ENCODE results near the gene TSHR. TPM values are rescaled to one million over a fixed set of nuclear protein-coding genes. Genes with fewer than 3 reads are reported as not detected.

TSHR gene
- total RNA-seq, 2 experiments from 2014 or later, result not detected

DNA sequence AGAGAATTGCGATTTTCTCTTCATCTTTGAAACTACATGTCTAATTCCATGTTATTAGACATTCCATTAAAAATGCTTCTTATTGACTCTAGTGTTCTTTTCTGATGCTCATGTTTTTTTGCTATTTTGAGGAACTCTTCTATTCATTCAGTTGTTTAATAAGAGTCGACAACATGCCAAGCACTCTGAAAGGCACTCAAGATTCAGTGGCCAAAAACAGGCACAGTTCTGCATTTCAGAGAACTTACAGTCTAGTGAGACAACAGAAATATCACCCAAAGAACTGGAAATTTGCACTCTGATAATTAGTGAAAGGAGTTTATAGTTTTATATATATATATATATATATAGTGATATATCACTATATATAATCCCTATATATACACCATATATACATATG, 111.7 kb downstream of the TSHR start:
- ATAC-seq (ENCODE audit: poor library complexity) (no peak), DNase-seq (no peak)
- Histone ChIP-seq H3K9me3 (ENCODE audit: control insufficient read depth in 1 of 2, insufficient read depth in 1 of 2, low read length in 2 of 2) (peaks cover 6 to 14% of the 10 kb centered on the region in 2 experiments), H3K36me3 (ENCODE audit: insufficient read depth, low read length) (no peaks in the 10 kb centered on the region), H3K27ac (ENCODE audit: low read depth in 1 of 2, low read length in 2 of 2) (no peak overlapping the region), H3K4me3 (ENCODE audit: low read length) (no peak overlapping the region), H3K27me3 (ENCODE audit: control insufficient read depth in 1 of 2, insufficient read depth in 2 of 2, low read length in 2 of 2) (peaks cover 0 to 2% of the 10 kb centered on the region in 2 experiments), H3K4me1 (ENCODE audit: insufficient read depth, low read length) (no peaks in the 10 kb centered on the region)
- Mint-ChIP-seq H3K4me3 (no peak overlapping the region), H3K9me3 (peaks cover 6% of the 10 kb centered on the region), H3K4me1 (ENCODE audit: low read depth) (no peaks in the 10 kb centered on the region), H3K27ac (no peak overlapping the region), H3K27me3 (no peaks in the 10 kb centered on the region), H3K36me3 (ENCODE audit: low read depth) (no peaks in the 10 kb centered on the region)
- ChIA-PET CTCF (interaction anchor here (0.7 kb wide), 1 partner anchor 12 kb away, joined by 3 read pairs; no protein-coding TSS in a partner anchor), POLR2A (no interaction called here)
- TF ChIP-seq, protein P1, sequence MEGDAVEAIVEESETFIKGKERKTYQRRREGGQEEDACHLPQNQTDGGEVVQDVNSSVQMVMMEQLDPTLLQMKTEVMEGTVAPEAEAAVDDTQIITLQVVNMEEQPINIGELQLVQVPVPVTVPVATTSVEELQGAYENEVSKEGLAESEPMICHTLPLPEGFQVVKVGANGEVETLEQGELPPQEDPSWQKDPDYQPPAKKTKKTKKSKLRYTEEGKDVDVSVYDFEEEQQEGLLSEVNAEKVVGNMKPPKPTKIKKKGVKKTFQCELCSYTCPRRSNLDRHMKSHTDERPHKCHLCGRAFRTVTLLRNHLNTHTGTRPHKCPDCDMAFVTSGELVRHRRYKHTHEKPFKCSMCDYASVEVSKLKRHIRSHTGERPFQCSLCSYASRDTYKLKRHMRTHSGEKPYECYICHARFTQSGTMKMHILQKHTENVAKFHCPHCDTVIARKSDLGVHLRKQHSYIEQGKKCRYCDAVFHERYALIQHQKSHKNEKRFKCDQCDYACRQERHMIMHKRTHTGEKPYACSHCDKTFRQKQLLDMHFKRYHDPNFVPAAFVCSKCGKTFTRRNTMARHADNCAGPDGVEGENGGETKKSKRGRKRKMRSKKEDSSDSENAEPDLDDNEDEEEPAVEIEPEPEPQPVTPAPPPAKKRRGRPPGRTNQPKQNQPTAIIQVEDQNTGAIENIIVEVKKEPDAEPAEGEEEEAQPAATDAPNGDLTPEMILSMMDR (IDR thresholded peaks at IDR 0.05), result no peak
- intact Hi-C loops (cut with DNase I, micrococcal nuclease), result no loop called here

DNA sequence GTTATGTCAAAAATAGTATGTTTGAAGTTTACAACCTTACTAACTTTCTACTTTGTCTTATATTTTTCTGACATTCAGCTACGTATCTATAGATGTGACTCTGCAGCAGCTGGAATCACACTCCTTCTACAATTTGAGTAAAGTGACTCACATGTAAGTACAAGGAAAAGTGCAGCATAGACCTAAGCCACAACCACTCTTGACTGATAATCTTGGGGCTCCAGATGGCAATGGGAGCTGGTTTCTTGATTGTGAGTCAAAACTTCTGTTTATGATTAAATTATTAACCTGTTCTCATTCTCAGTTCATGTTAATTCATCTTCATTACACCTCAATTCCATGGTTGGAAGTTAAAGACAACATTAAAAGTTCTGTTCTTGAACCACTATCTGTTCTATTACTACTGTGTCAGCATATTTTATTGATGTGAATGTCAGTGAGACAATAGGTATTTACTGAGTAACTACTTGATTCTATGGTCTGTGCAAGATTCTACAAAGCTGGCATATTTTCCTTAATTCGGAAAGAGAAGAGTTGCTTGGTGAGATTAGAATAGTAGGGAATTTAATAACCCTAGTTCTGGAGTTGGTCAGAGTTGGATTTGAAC, 112.9 kb downstream of the TSHR start:
- TF ChIP-seq, protein P1 (IDR thresholded peaks at IDR 0.05), result no peak
- Mint-ChIP-seq H3K27me3 (no peaks in the 10 kb centered on the region), H3K27ac (no peak overlapping the region), H3K4me3 (no peak overlapping the region), H3K36me3 (ENCODE audit: low read depth) (no peaks in the 10 kb centered on the region), H3K9me3 (peaks cover 6% of the 10 kb centered on the region), H3K4me1 (ENCODE audit: low read depth) (no peaks in the 10 kb centered on the region)
- intact Hi-C loops (cut with DNase I, micrococcal nuclease), result no loop called here
- DNase-seq (no peak), ATAC-seq (ENCODE audit: poor library complexity) (no peak)
- no peaks in the 10 kb centered on the region for H3K36me3 ChIP-seq (ENCODE audit: insufficient read depth, low read length)
- no peak overlapping the region for H3K4me3 ChIP-seq (ENCODE audit: low read length)
- POLR2A ChIA-PET, result no interaction called here
- H3K4me1 ChIP-seq (ENCODE audit: insufficient read depth, low read length), result no peaks in the 10 kb centered on the region
- H3K27ac ChIP-seq (ENCODE audit: low read depth in 1 of 2, low read length in 2 of 2), result no peak overlapping the region
- H3K9me3 ChIP-seq (ENCODE audit: control insufficient read depth in 1 of 2, insufficient read depth in 1 of 2, low read length in 2 of 2), result peaks cover 6 to 14% of the 10 kb centered on the region in 2 experiments
- CTCF ChIA-PET, result no interaction called here
- H3K27me3 ChIP-seq (ENCODE audit: control insufficient read depth in 1 of 2, insufficient read depth in 2 of 2, low read length in 2 of 2), result peaks cover 0 to 2% of the 10 kb centered on the region in 2 experiments

DNA sequence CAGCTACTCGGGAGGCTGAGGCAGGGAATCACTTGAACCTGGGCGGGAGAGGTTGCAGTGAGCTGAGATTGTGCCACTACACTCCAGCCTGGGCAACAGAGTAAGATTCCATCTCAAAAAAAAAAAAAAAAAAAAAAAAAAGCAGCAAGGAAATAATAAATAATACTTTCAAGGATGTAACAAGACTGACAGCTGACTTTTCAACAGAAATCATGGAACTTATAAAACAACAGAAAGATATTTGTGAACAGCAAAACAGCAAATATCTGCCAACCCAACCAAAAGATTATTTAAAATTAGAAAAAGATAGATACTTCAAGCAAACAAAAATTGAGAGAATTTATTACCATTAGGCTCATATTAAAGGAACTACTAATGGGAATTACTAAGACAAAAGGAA, 115.1 kb downstream of the TSHR start:
- no peaks in the 10 kb centered on the region for H3K36me3 Mint-ChIP-seq (ENCODE audit: low read depth)
- TF ChIP-seq, protein P1 (IDR thresholded peaks at IDR 0.05), result no peak
- H3K4me1 ChIP-seq (ENCODE audit: insufficient read depth, low read length), result no peaks in the 10 kb centered on the region
- no peaks in the 10 kb centered on the region for H3K36me3 ChIP-seq (ENCODE audit: insufficient read depth, low read length)
- no peak for DNase-seq
- no peak overlapping the region for H3K4me3 ChIP-seq (ENCODE audit: low read length)
- H3K9me3 ChIP-seq (ENCODE audit: control insufficient read depth in 1 of 2, insufficient read depth in 1 of 2, low read length in 2 of 2), result peaks cover 6 to 14% of the 10 kb centered on the region in 2 experiments
- H3K27ac Mint-ChIP-seq, result no peak overlapping the region
- ATAC-seq (ENCODE audit: poor library complexity), result no peak
- no peaks in the 10 kb centered on the region for H3K4me1 Mint-ChIP-seq (ENCODE audit: low read depth)
- no peak overlapping the region for H3K27ac ChIP-seq (ENCODE audit: low read depth in 1 of 2, low read length in 2 of 2)
- no peaks in the 10 kb centered on the region for H3K27me3 ChIP-seq (ENCODE audit: control insufficient read depth in 1 of 2, insufficient read depth in 2 of 2, low read length in 2 of 2)
- CTCF ChIA-PET, result interaction anchor here (1.2 kb wide), 1 partner anchor 10 kb away, joined by 3 read pairs; no protein-coding TSS in a partner anchor
- H3K27me3 Mint-ChIP-seq, result no peaks in the 10 kb centered on the region
- peaks cover 6% of the 10 kb centered on the region for H3K9me3 Mint-ChIP-seq
- no peak overlapping the region for H3K4me3 Mint-ChIP-seq
- POLR2A ChIA-PET, result no interaction called here
- intact Hi-C loops (cut with DNase I, micrococcal nuclease), result no loop called here

Data from CD4-positive, alpha-beta T cell (primary cell).